NT2/D1 (cell line): ENCODE data around the gene TMEM132E.

Experiments
- SUZ12 ChIP-seq: IDR thresholded peaks from 2 replicates; pipeline ENCODE4 v1.6.1; 2011; ENCODE audit not compliant: insufficient read length, insufficient read depth; ENCODE audit errors: extremely low read depth
- YY1 ChIP-seq: IDR thresholded peaks from 2 replicates; pipeline ENCODE4 v1.6.1; 2011; ENCODE audit not compliant: insufficient read length, insufficient read depth
- ZNF274 ChIP-seq: IDR thresholded peaks from 2 replicates; pipeline ENCODE4 v1.6.1; 2011; ENCODE audit warnings: mild to moderate bottlenecking, low read depth, low read length

- TF ChIP-seq YY1 (no peak), SUZ12 (no peak), ZNF274 (no peak)
These were observed 66.2 kb downstream of the TMEM132E start for GRCh38 chr17:34645594-34645993.
